ENCODE measurements around the gene PCGF3.

The PCGF3 gene

DNA sequence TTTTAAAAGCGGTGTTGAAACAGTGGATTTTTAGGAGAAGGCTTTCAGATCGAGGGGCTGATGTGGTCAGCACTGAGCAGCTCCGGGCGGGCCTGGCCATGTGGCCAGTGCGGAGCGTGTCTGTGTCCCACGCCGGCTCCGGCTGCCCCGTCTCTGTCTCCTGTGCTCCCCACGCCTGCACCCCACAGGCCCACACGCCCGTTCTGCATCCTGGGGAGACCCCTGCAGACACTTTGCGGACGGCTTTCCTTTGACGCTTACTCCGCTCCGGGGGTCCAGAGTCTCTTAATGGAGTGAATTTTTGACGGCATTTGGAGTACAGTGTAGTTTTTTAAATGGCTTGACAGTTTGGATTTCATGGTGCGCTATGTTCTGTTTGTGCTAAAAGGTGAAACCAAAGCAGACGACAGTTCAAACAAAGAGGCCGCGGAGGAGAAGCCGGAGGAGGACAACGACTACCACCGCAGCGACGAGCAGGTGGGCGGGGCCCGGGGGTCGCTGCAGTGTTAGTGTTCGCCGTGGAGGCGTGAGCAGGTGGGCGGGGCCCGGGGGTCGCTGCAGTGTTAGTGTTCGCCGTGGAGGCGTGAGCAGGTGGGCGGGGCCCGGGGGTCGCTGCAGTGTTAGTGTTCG lies 38.7 kb downstream of the PCGF3 start:
- Histone ChIP-seq H3F3A (ENCODE audit: insufficient read depth) (peaks cover 8% of the 10 kb centered on the region; the same call in 1 of the 2 replicates), H3K9me2 (replicated peaks; ENCODE audit: insufficient read depth, low read length) (no peaks in the 10 kb centered on the region), H3K9me3 (ENCODE audit: insufficient read depth, low read length) (no peaks in the 10 kb centered on the region), H3K27ac (ENCODE audit: low read depth, low read length) (no peak overlapping the region), H2AFZ (ENCODE audit: low read depth, low read length, severe bottlenecking) (no peak overlapping the region), H3K4me2 (ENCODE audit: low read depth, low read length, poor library complexity, severe bottlenecking) (no peak overlapping the region), H3K79me2 (ENCODE audit: insufficient read depth, low read length) (no peaks in the 10 kb centered on the region), H3K36me3 (ENCODE audit: low read length) (no peaks in the 10 kb centered on the region; the same call in 1 of the 2 replicates), H4K20me1 (ENCODE audit: low read depth, low read length) (no peaks in the 10 kb centered on the region), H3K9ac (ENCODE audit: low read length) (no peak overlapping the region), H3K27me3 (ENCODE audit: low read length) (no peaks in the 10 kb centered on the region), H3K4me3 (ENCODE audit: insufficient read depth, low read length, poor library complexity, severe bottlenecking) (no peak overlapping the region)
- TF ChIP-seq EZH2phosphoT487 (conservative IDR thresholded peaks at IDR 0.05; ENCODE audit: low read length): no peak
- TF ChIP-seq, protein P1, sequence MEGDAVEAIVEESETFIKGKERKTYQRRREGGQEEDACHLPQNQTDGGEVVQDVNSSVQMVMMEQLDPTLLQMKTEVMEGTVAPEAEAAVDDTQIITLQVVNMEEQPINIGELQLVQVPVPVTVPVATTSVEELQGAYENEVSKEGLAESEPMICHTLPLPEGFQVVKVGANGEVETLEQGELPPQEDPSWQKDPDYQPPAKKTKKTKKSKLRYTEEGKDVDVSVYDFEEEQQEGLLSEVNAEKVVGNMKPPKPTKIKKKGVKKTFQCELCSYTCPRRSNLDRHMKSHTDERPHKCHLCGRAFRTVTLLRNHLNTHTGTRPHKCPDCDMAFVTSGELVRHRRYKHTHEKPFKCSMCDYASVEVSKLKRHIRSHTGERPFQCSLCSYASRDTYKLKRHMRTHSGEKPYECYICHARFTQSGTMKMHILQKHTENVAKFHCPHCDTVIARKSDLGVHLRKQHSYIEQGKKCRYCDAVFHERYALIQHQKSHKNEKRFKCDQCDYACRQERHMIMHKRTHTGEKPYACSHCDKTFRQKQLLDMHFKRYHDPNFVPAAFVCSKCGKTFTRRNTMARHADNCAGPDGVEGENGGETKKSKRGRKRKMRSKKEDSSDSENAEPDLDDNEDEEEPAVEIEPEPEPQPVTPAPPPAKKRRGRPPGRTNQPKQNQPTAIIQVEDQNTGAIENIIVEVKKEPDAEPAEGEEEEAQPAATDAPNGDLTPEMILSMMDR (IDR thresholded peaks at IDR 0.05; ENCODE audit: insufficient read depth, low read length, poor library complexity, severe bottlenecking): no peak

DNA sequence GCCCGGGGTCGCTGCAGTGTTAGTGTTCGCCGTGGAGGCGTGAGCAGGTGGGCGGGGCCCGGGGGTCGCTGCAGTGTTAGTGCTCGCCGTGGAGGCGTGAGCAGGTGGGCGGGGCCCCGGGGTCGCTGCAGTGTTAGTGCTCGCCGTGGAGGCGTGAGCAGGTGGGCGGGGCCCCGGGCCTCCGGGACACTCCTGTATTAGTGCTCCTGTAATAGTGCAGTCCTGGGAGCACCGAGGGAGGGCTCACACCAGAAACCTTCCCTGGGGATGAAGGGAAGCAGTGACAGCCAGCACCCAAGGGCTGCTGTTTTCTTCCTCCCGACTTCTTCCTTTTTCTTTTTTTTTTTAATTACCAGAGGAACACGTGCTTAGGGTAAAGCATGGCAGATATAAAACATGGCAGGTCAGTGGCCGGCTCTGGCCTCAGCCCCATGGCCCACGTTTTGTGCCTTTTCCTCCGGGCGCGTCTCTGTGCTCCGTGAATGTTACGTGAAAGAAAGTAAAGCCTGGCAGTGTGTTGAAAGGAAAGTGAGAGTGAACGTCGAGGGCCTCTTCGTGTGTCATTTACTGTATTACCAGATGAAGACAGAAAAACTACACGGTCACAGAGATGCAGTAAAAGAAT lies 42.0 kb downstream of the PCGF3 start:
- H3K9me2 ChIP-seq (replicated peaks; ENCODE audit: insufficient read depth, low read length): no peaks in the 10 kb centered on the region
- no peaks in the 10 kb centered on the region for H4K20me1 ChIP-seq (ENCODE audit: low read depth, low read length)
- H3K36me3 ChIP-seq (ENCODE audit: low read length): no peaks in the 10 kb centered on the region; the same call in 1 of the 2 replicates
- no peaks in the 10 kb centered on the region for H3K27me3 ChIP-seq (ENCODE audit: low read length)
- no peaks in the 10 kb centered on the region for H3K9me3 ChIP-seq (ENCODE audit: insufficient read depth, low read length)
- no peak overlapping the region for H3K9ac ChIP-seq (ENCODE audit: low read length)
- H3K27ac ChIP-seq (ENCODE audit: low read depth, low read length): no peak overlapping the region
- TF ChIP-seq, protein P1 (IDR thresholded peaks at IDR 0.05; ENCODE audit: insufficient read depth, low read length, poor library complexity, severe bottlenecking): no peak
- TF ChIP-seq EZH2phosphoT487 (conservative IDR thresholded peaks at IDR 0.05; ENCODE audit: low read length): no peak
- H3F3A ChIP-seq (ENCODE audit: insufficient read depth): peaks cover 4% of the 10 kb centered on the region; the same call in 1 of the 2 replicates
- no peak overlapping the region for H3K4me2 ChIP-seq (ENCODE audit: low read depth, low read length, poor library complexity, severe bottlenecking)
- no peak overlapping the region for H3K4me3 ChIP-seq (ENCODE audit: insufficient read depth, low read length, poor library complexity, severe bottlenecking)
- 0 out of 2 replicates have a peak, but pooled peaks cover 5% of the 10 kb centered on the region for H3K79me2 ChIP-seq (ENCODE audit: insufficient read depth, low read length)
- no peak overlapping the region for H2AFZ ChIP-seq (ENCODE audit: low read depth, low read length, severe bottlenecking)

- Histone ChIP-seq H3K4me2 (ENCODE audit: low read depth, low read length, poor library complexity, severe bottlenecking) (no peak overlapping the region), H3K9me3 (ENCODE audit: insufficient read depth, low read length) (no peaks in the 10 kb centered on the region), H3K36me3 (ENCODE audit: low read length) (no peaks in the 10 kb centered on the region; the same call in 1 of the 2 replicates), H4K20me1 (ENCODE audit: low read depth, low read length) (no peaks in the 10 kb centered on the region), H3K9me2 (replicated peaks; ENCODE audit: insufficient read depth, low read length) (no peaks in the 10 kb centered on the region), H3K27ac (ENCODE audit: low read depth, low read length) (no peak overlapping the region), H3F3A (ENCODE audit: insufficient read depth) (peaks cover 4% of the 10 kb centered on the region; the same call in 1 of the 2 replicates), H3K4me3 (ENCODE audit: insufficient read depth, low read length, poor library complexity, severe bottlenecking) (no peak overlapping the region), H2AFZ (ENCODE audit: low read depth, low read length, severe bottlenecking) (no peak overlapping the region), H3K79me2 (ENCODE audit: insufficient read depth, low read length) (0 out of 2 replicates have a peak, but pooled peaks cover 5% of the 10 kb centered on the region), H3K27me3 (ENCODE audit: low read length) (no peaks in the 10 kb centered on the region), H3K9ac (ENCODE audit: low read length) (no peak overlapping the region)
- TF ChIP-seq, protein P1 (IDR thresholded peaks at IDR 0.05; ENCODE audit: insufficient read depth, low read length, poor library complexity, severe bottlenecking): no peak
- TF ChIP-seq EZH2phosphoT487 (conservative IDR thresholded peaks at IDR 0.05; ENCODE audit: low read length): no peak
Measured at GRCh38 chr4:748461-748860, 42.8 kb downstream of the PCGF3 start.
